ENCODE results near the gene MAPK8. TPM values are rescaled to one million over a fixed set of nuclear protein-coding genes. Genes with fewer than 3 reads are reported as not detected.

MAPK8 gene
- total RNA-seq, result 47.1 and 54.4 TPM in 2 replicates

GRCh38 chr10:48306265-48306869 is at the start of gene MAPK8:
Gene MAPK8, plus strand, starts transcription at chr10:48306677. Its CDS starts 94,984 bp downstream, at chr10:48401661.

DNA sequence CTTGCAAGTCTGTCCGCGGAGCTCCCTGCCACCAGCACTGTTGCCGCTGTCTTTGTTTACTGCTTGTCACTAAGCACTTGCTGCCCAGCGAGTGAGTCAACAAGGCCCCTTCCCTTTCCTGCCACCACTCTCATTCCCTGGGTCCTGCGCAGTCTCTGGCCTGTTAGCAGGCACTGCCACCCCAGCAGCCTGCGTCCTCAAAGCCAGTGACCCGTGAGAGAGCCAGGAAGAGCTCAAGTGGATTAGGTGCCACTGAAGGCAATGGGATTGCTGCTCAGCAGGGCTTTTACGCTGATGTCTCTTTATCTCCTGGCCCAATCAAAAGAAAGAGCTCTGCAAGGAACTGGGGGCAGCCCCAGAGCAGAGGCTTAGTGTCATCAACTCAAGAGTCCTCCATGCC is 31.8 kb upstream of the MAPK8 start, which contains the start of gene FRMPD2:
FRMPD2 (minus strand) TSS at position 61 of the 400 bp plus-strand sequence. CDS start 129 bp downstream, outside the sequence.

Other genes starting within 250 kb of the MAPK8 start
- under 0.01 and 0.34 TPM in 2 replicates for gene FRMPD2, start 32.0 kb upstream of the MAPK8 start, total RNA-seq

Measured in dermis lymphatic vessel endothelial cell (primary cell).